Ishikawa (cell line): ENCODE data around the gene CEP104.
A peak's percentile ranks its signal among the peaks of the same experiment; 100 is the strongest.

Experiments
- CEBPB ChIP-seq: IDR thresholded peaks from 2 replicates; pipeline ENCODE4 v1.6.1; 2012
- CREB1 ChIP-seq: IDR thresholded peaks from 2 replicates; pipeline ENCODE4 v1.6.1; 2012; ENCODE audit warnings: low read depth
- EGR1 ChIP-seq: IDR thresholded peaks from 2 replicates; pipeline ENCODE4 v1.6.1; 2012
- EP300 ChIP-seq: IDR thresholded peaks from 2 replicates; pipeline ENCODE4 v1.6.1; 2012; ENCODE audit warnings: borderline replicate concordance
- FOXM1 ChIP-seq: IDR thresholded peaks from 2 replicates; pipeline ENCODE4 v1.6.1; 2012; ENCODE audit warnings: low read depth, borderline replicate concordance
- NFIC ChIP-seq: IDR thresholded peaks from 2 replicates; pipeline ENCODE4 v1.6.1; 2012
- RAD21 ChIP-seq: IDR thresholded peaks from 2 replicates; pipeline ENCODE4 v1.6.1; 2012; ENCODE audit warnings: low read depth
- TAF1 ChIP-seq: IDR thresholded peaks from 2 replicates; pipeline ENCODE4 v1.6.1; 2012; ENCODE audit warnings: low read depth, mild to moderate bottlenecking
- TCF12 ChIP-seq: IDR thresholded peaks from 2 replicates; pipeline ENCODE4 v1.6.1; 2012; ENCODE audit warnings: low read depth
- TEAD4 ChIP-seq: IDR thresholded peaks from 2 replicates; pipeline ENCODE4 v1.6.1; 2012
- YY1 ChIP-seq: IDR thresholded peaks from 2 replicates; pipeline ENCODE4 v1.6.1; 2012; ENCODE audit warnings: low read depth
- ZBTB7A ChIP-seq: IDR thresholded peaks from 2 replicates; pipeline ENCODE4 v1.6.1; 2012; ENCODE audit warnings: low read depth
- TF ChIP-seq, protein P1 (sequence below): IDR thresholded peaks from 2 replicates; pipeline ENCODE4 v1.6.1; 2012
- TF ChIP-seq, protein P2 (sequence below): IDR thresholded peaks from 2 replicates; pipeline ENCODE4 v1.6.1; 2012; ENCODE audit warnings: low read depth, mild to moderate bottlenecking
- TF ChIP-seq, protein P3 (sequence below): IDR thresholded peaks from 2 replicates; pipeline ENCODE4 v1.6.1; 2012

The CEP104 gene

DNA sequence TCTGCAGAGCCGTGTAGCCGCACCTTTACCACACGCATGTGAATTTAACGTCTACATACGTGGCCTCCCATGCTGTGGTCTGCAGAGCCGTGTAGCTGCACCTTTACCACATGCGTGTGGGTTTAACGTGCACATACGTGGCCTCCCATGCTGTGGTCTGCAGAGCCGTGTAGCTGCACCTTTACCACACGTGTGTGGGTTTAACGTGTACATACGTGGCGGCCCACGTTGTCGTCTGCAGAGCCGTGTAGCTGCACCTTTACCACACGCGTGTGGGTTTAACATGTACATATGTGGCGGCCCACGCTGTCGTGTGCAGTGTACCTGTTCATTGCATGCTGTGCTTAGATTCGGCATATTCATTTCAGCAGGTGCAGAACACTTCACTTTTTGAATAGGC lies 17.7 kb upstream of the CEP104 start:
- TF ChIP-seq ZBTB7A (no peak), RAD21 (no peak), EP300 (no peak), FOXM1 (no peak), EGR1 (no peak), CEBPB (no peak), TEAD4 (no peak)
- TF ChIP-seq, protein P1, sequence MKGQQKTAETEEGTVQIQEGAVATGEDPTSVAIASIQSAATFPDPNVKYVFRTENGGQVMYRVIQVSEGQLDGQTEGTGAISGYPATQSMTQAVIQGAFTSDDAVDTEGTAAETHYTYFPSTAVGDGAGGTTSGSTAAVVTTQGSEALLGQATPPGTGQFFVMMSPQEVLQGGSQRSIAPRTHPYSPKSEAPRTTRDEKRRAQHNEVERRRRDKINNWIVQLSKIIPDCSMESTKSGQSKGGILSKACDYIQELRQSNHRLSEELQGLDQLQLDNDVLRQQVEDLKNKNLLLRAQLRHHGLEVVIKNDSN, result no peak
- TF ChIP-seq, protein P2, sequence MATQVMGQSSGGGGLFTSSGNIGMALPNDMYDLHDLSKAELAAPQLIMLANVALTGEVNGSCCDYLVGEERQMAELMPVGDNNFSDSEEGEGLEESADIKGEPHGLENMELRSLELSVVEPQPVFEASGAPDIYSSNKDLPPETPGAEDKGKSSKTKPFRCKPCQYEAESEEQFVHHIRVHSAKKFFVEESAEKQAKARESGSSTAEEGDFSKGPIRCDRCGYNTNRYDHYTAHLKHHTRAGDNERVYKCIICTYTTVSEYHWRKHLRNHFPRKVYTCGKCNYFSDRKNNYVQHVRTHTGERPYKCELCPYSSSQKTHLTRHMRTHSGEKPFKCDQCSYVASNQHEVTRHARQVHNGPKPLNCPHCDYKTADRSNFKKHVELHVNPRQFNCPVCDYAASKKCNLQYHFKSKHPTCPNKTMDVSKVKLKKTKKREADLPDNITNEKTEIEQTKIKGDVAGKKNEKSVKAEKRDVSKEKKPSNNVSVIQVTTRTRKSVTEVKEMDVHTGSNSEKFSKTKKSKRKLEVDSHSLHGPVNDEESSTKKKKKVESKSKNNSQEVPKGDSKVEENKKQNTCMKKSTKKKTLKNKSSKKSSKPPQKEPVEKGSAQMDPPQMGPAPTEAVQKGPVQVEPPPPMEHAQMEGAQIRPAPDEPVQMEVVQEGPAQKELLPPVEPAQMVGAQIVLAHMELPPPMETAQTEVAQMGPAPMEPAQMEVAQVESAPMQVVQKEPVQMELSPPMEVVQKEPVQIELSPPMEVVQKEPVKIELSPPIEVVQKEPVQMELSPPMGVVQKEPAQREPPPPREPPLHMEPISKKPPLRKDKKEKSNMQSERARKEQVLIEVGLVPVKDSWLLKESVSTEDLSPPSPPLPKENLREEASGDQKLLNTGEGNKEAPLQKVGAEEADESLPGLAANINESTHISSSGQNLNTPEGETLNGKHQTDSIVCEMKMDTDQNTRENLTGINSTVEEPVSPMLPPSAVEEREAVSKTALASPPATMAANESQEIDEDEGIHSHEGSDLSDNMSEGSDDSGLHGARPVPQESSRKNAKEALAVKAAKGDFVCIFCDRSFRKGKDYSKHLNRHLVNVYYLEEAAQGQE, result no peak

DNA sequence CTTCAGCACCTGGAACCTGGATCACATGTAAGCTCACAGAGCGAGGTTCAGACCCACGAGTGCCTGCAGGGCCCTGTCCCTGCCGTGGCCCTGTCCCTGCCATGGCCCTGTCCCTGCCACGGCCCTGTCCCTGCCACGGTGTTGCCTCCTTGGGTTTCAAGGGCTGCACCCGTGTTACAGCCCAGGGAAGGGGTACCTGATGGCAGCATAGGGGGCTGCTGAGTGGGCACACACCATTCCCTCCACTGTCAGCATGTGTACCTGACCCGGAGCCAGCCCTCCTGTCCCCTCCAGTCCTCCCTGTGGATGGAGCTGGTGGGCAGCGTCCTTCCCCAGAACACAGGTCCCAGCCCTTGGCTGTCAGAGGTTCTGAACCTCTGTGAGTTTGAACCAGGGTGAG lies 15.5 kb upstream of the CEP104 start:
- TF ChIP-seq EGR1 (no peak), EP300 (no peak)

DNA sequence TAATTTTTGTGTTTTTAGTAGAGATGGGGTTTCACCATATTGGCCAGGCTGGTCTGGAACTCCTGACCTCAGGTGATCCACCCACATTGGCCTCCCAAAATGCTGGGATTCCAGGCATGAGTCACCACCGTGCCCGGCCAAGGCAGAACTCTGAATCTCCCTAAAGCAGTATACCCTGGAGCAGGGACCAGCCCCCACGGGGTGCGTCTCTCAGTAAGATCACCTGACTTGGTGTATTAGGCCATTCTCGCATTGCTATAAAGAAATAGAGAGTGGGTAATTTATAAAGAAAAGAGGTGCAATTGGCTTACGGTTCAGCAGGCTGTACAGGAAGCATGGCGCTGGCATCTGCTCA lies 14.4 kb upstream of the CEP104 start:
- TF ChIP-seq CEBPB (no peak), ZBTB7A (no peak), CREB1 (no peak)
- TF ChIP-seq, protein P2, result no peak

DNA sequence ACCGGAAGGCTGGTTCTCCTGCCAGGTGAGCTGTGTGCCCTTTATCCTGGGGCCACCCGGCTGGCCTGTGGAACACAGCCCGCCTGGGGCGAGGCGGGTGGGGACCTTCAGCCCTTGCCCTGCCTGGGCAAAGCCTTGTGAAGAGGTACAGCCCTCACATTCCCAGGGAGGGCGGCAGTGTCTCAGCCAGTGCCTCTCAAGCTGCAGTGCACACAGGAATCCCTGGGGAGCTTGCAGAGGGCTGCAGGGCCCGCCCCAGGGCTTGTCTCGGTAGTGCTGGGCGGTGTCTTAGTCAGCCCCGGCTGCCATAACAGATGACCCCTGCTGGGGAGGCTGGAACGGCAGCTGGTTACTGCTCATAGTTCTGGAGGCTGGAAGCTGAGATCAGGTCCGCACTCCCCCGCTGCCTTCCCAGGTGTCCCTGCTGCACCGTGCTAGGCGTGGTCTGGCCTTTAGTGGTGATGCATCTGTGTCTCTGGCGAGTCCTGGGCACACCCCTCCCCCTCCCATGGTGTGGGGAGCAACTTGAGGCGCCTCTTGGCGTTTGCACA lies 12.8 kb upstream of the CEP104 start:
- TF ChIP-seq ZBTB7A (no peak), TAF1 (no peak), YY1 (peak; percentile 75), TCF12 (peak; percentile 66), TEAD4 (peak; percentile 56), RAD21 (0 out of 2 replicates have a peak, but pooled peaks have one; percentile 12), NFIC (0 out of 2 replicates have a peak, but pooled peaks have one; percentile 5)
- TF ChIP-seq, protein P2, result no peak
- TF ChIP-seq, protein P3, sequence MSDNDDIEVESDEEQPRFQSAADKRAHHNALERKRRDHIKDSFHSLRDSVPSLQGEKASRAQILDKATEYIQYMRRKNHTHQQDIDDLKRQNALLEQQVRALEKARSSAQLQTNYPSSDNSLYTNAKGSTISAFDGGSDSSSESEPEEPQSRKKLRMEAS, result peak; percentile 21; the same call in 1 of the 2 replicates

DNA sequence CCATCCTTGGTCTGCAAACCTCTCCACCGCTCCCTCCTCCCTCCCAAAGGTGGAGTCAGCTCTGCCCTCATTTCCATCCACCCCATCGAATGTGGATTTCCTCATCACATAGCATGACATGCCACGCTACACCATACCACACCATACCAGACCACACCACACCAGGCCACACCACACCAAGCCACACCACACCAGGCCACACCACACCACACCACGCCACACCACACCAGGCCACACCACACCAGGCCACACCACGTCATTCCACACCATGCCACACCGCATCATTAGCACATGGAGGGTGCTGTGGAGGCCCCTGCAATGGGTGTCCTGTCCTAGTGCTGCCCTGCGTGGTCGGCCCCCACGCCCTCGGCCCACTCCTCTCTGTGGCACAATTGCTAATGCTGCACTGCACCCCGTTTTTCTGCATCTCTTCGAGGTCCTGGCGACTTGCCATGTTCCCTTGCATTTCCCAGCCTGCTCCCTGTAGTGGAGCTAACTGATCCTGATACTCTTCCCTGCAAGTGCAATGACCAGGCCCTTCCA lies 11.5 kb upstream of the CEP104 start:
- TF ChIP-seq YY1 (no peak), ZBTB7A (no peak), RAD21 (no peak), CREB1 (no peak), EGR1 (no peak), TAF1 (no peak), TEAD4 (no peak), TCF12 (no peak), NFIC (no peak), FOXM1 (no peak), CEBPB (no peak), EP300 (no peak)
- TF ChIP-seq, protein P1, result no peak
- TF ChIP-seq, protein P2, result no peak
- TF ChIP-seq, protein P3, result no peak
